GM23248 (cell line): ENCODE results near the gene NTN3. TPM values are rescaled to one million over a fixed set of nuclear protein-coding genes. Genes with fewer than 3 reads are reported as not detected.

Source experiments
- DNase-seq: peaks from one replicate; pipeline ENCODE4 v3.0.0-alpha.2; 2015
- H2AFZ ChIP-seq: fragments of 200-600 bp; sonication (generic); 2 replicates; pipeline ENCODE4 v1.6.1; 2016; ENCODE audit warnings: antibody characterized with exemption
- H3F3A ChIP-seq: fragments of 200-600 bp; sonication (generic); 2 replicates; pipeline ENCODE4 v1.6.1; 2016; ENCODE audit warnings: mild to moderate bottlenecking, antibody characterized with exemption, mixed run types; ENCODE audit not compliant: insufficient read depth
- H3K27ac ChIP-seq: fragments of 200-600 bp; sonication (generic); 2 replicates; pipeline ENCODE4 v1.5.1; 2016; ENCODE audit warnings: mild to moderate bottlenecking
- H3K27me3 ChIP-seq: fragments of 200-600 bp; sonication (generic); replicated peaks from 2 replicates; pipeline ENCODE4 v1.6.1; 2016; ENCODE audit warnings: mild to moderate bottlenecking; ENCODE audit not compliant: insufficient read depth
- H3K36me3 ChIP-seq: fragments of 200-600 bp; sonication (generic); 2 replicates; pipeline ENCODE4 v1.6.1; 2016; ENCODE audit warnings: low read depth, mild to moderate bottlenecking
- H3K4me1 ChIP-seq: fragments of 200-600 bp; sonication (generic); 2 replicates; pipeline ENCODE4 v1.6.1; 2016; ENCODE audit warnings: mild to moderate bottlenecking; ENCODE audit not compliant: insufficient read depth
- H3K4me2 ChIP-seq: fragments of 200-600 bp; sonication (generic); one replicate; pipeline ENCODE4 v1.6.1; 2016; ENCODE audit warnings: mild to moderate bottlenecking; ENCODE audit not compliant: unreplicated experiment
- H3K4me3 ChIP-seq: fragments of 200-600 bp; sonication (generic); 2 replicates; pipeline ENCODE4 v1.5.1; 2016; ENCODE audit warnings: mild to moderate bottlenecking
- H3K79me2 ChIP-seq: fragments of 200-600 bp; sonication (generic); 2 replicates; pipeline ENCODE4 v1.6.1; 2016; ENCODE audit warnings: mild to moderate bottlenecking; ENCODE audit not compliant: insufficient read depth
- H3K9ac ChIP-seq: fragments of 200-600 bp; sonication (generic); 2 replicates; pipeline ENCODE4 v1.6.1; 2016; ENCODE audit warnings: mild to moderate bottlenecking
- H3K9me2 ChIP-seq: fragments of 200-600 bp; sonication (generic); 2 replicates; pipeline ENCODE4 v1.6.1; 2016; ENCODE audit warnings: mixed run types, mild to moderate bottlenecking, moderate library complexity; ENCODE audit not compliant: insufficient read depth
- H3K9me3 ChIP-seq: fragments of 200-600 bp; sonication (generic); one replicate; pipeline ENCODE4 v1.6.1; 2017; ENCODE audit warnings: low read depth
- H4K20me1 ChIP-seq: fragments of 200-600 bp; sonication (generic); 2 replicates; pipeline ENCODE4 v1.6.0; 2016; ENCODE audit not compliant: insufficient read depth
- EZH2 ChIP-seq: fragments of 200-600 bp; sonication (generic); IDR thresholded peaks from 2 replicates; pipeline ENCODE4 v1.6.1; 2018; ENCODE audit warnings: antibody characterized with exemption, mild to moderate bottlenecking; ENCODE audit not compliant: insufficient read depth, poor library complexity, severe bottlenecking
- EZH2phosphoT487 ChIP-seq: fragments of 200-600 bp; sonication (generic); IDR thresholded peaks from 2 replicates; pipeline ENCODE4 v1.6.1; 2018; ENCODE audit warnings: antibody characterized with exemption, moderate library complexity, mild to moderate bottlenecking, low read depth; ENCODE audit not compliant: insufficient read depth
- WGBS, 2 experiments: methylation state at CpG; one replicate each; pipeline ENCODE4 v1.1.6; 2015 to 2017; ENCODE audit warnings: low lambda C conversion rate in 2 of 2, low coverage in 1 of 2; ENCODE audit errors: missing lambda C conversion rate in 2 of 2; 5-methylcytosine and 5-hydroxymethylcytosine counted together
- in situ Hi-C: fragments of 300-500 bp; cut with MboI; formaldehyde crosslinking; loops from 2 replicates; pipeline ENCODE4 v1.15.0; 2020
- polyA plus RNA-seq: library from polyadenylated mRNA; unstranded; fragments of >200 nt; fragmentation: Nextera tagmentation; extraction: Ambion mirVana; gene quantifications from 2 replicates; pipeline ENCODE4 v1.2.1, GENCODE V29; 2016
- total RNA-seq: library from RNA; depleted of rRNA; stranded (reverse); fragments of >200 nt; shearing (Covaris generic); gene quantifications from 2 replicates; pipeline ENCODE4 v1.2.3, GENCODE V29; 2014

The NTN3 gene
- total and polyA plus RNA-seq, 2 experiments from 2014 or later, result not detected

- no peak for DNase-seq
- no peaks in the 10 kb centered on the region for H4K20me1 ChIP-seq
- H3K9me2 ChIP-seq, result no peaks in the 10 kb centered on the region
- peaks cover 7% of the 10 kb centered on the region; the same call in 1 of the 2 replicates for H3K4me1 ChIP-seq
- 93 to 95% methylated on average over 13 of the region's 13 CpGs for WGBS, 2 experiments
- no peak overlapping the region for H3K4me3 ChIP-seq
- no peak for TF ChIP-seq EZH2phosphoT487
- TF ChIP-seq EZH2, result no peak
- H3K27me3 ChIP-seq, result no peaks in the 10 kb centered on the region
- in situ Hi-C loops, result no loop called here
- H2AFZ ChIP-seq, result no peak overlapping the region
- H3K36me3 ChIP-seq, result no peaks in the 10 kb centered on the region
- no peaks in the 10 kb centered on the region for H3K9me3 ChIP-seq
- H3K27ac ChIP-seq, result no peak overlapping the region
- H3K9ac ChIP-seq, result no peak overlapping the region
- H3F3A ChIP-seq, result no peaks in the 10 kb centered on the region
- H3K4me2 ChIP-seq, result no peak overlapping the region
- peaks cover 13% of the 10 kb centered on the region for H3K79me2 ChIP-seq
Observed at GRCh38 chr16:2425825-2426430, 45.2 kb upstream of the NTN3 start.

GRCh38 chr16:2426941-2427361, 44.1 kb upstream of the NTN3 start:
- TF ChIP-seq EZH2, result no peak
- no peak for TF ChIP-seq EZH2phosphoT487
- Histone ChIP-seq H3K27me3 (no peaks in the 10 kb centered on the region), H3K9ac (no peak overlapping the region), H3K9me3 (no peaks in the 10 kb centered on the region), H3K9me2 (no peaks in the 10 kb centered on the region), H3K27ac (no peak overlapping the region), H3K79me2 (peaks cover 21% of the 10 kb centered on the region), H3K36me3 (no peaks in the 10 kb centered on the region), H3K4me3 (no peak overlapping the region), H3F3A (no peaks in the 10 kb centered on the region), H4K20me1 (no peaks in the 10 kb centered on the region), H2AFZ (no peak overlapping the region), H3K4me1 (peaks cover 7% of the 10 kb centered on the region; the same call in 1 of the 2 replicates), H3K4me2 (no peak overlapping the region)
- DNase-seq, result peak; percentile 23
- 73 to 82% methylated on average over 6 of the region's 6 CpGs for WGBS, 2 experiments
- in situ Hi-C loops, result no loop called here

- Histone ChIP-seq H3K9ac (no peak overlapping the region), H3K4me1 (peaks cover 7% of the 10 kb centered on the region; the same call in 1 of the 2 replicates), H3K79me2 (peaks cover 26% of the 10 kb centered on the region), H2AFZ (no peak overlapping the region), H3F3A (no peaks in the 10 kb centered on the region), H4K20me1 (no peaks in the 10 kb centered on the region), H3K36me3 (no peaks in the 10 kb centered on the region), H3K4me2 (no peak overlapping the region), H3K27ac (no peak overlapping the region), H3K4me3 (no peak overlapping the region), H3K9me3 (no peaks in the 10 kb centered on the region), H3K27me3 (no peaks in the 10 kb centered on the region), H3K9me2 (no peaks in the 10 kb centered on the region)
- TF ChIP-seq EZH2phosphoT487, result no peak
- no peak for TF ChIP-seq EZH2
- in situ Hi-C loops, result no loop called here
- WGBS, 2 experiments, result 75 to 83% methylated on average over 4 of the region's 4 CpGs
- DNase-seq, result no peak
Observed at GRCh38 chr16:2427526-2427925, 43.6 kb upstream of the NTN3 start.

DNA sequence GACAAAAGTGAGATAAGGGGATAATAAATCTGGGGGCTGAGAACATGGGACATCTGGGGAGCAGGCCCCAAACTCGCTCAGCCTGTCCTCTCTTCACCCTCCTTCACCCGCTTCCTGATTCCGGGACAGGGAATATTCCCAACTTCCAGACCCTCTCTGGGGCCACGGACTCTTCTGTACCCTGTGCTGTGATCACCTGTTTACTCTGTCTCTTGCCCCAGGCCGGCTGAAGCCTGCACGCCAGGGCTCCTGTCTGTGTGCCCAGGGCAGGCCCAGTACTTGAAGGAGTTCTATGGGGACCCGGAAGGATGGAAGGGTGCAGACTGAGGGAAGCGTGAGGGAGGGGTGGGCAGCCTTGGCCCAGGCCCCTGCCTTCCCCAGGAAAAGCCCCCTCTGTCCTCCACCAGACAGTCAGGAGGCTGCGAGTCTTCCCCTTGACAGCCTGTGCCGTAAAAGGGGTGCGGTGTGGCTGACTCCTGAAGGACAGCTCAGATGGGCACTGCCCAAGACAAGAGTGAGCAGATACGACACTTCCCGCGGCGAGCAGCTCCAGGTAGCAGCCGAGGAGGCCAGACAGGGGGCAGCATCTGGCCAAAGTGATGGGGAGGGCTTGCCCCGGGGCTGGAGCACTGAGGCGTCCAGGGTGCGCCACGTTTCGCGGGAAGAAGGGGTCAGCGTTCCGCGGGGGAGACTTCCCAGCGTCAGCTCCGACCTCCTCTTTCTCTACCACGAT, 42.9 kb upstream of the NTN3 start:
- in situ Hi-C loops, result no loop called here
- no peak overlapping the region for H3K27ac ChIP-seq

More for the DNA sequence above, 42.9 kb upstream of the NTN3 start:
- Histone ChIP-seq H3K4me1 (peaks cover 7% of the 10 kb centered on the region; the same call in 1 of the 2 replicates), H3K9ac (peak overlapping the region; percentile 78), H4K20me1 (no peaks in the 10 kb centered on the region), H3K4me3 (peak overlapping the region; percentile 80), H3K79me2 (peaks cover 33% of the 10 kb centered on the region), H3K9me3 (no peaks in the 10 kb centered on the region), H3F3A (no peaks in the 10 kb centered on the region), H3K27me3 (no peaks in the 10 kb centered on the region), H3K36me3 (no peaks in the 10 kb centered on the region), H3K9me2 (no peaks in the 10 kb centered on the region), H3K4me2 (peak overlapping the region; percentile 65), H2AFZ (peak overlapping the region; percentile 87)
- 42 to 43% methylated on average over 27 of the region's 28 CpGs for WGBS, 2 experiments
- peak; percentile 51 for DNase-seq
- TF ChIP-seq EZH2, result no peak
- TF ChIP-seq EZH2phosphoT487, result no peak
